Right lobe of liver (tissue), 6 donors: Measurements from ENCODE around the gene ICA1. TPM values are rescaled to one million over a fixed set of nuclear protein-coding genes. Genes with fewer than 3 reads are reported as not detected.

ENCODE experiments used
- ATAC-seq, 4 donors: fragments of 200-7000 bp; cut with Tn5 transposase; one replicate each; pipeline ENCODE4 v1.9.1; 2020; ENCODE audit warnings: mild to moderate bottlenecking in 4 of 4, moderate library complexity in 4 of 4
- DNase-seq, 3 donors: peaks; one replicate each; pipeline ENCODE4 v3.0.0-alpha.2; 2020
- H3K27ac ChIP-seq, 3 donors: fragments of 200-600 bp; one replicate each; pipeline ENCODE4 v1.8.0; 2022
- H3K27me3 ChIP-seq, 2 donors: fragments of 200-600 bp; one replicate each; pipeline ENCODE4 v1.8.0; 2022
- H3K36me3 ChIP-seq, 4 donors: fragments of 200-600 bp; sonication (generic) in 1 of 4; one replicate each; pipeline versions ENCODE4 v1.5.1 to v1.8.0; 2017 to 2022; ENCODE audit warnings: control low read depth in 1 of 4
- H3K4me1 ChIP-seq, 4 donors: fragments of 200-600 bp; sonication (generic) in 1 of 4; one replicate each; pipeline versions ENCODE4 v1.5.1 to v1.8.0; 2017 to 2022; ENCODE audit warnings: control low read depth in 1 of 4
- H3K4me3 ChIP-seq, 3 donors: fragments of 200-600 bp; one replicate each; pipeline ENCODE4 v1.8.0; 2022
- H3K9me3 ChIP-seq, 4 donors: fragments of 200-600 bp; sonication (generic) in 1 of 4; one replicate each; pipeline versions ENCODE4 v1.5.1 to v1.8.0; 2017 to 2022; ENCODE audit warnings: control low read depth in 1 of 4
- CTCF ChIP-seq, 4 donors: fragments of 200-600 bp in 3 of 4; fragments of 450-650 bp in 1 of 4; IDR thresholded peaks; one replicate each; pipeline versions ENCODE4 v1.5.1 to v1.8.0; 2016 to 2022; ENCODE audit warnings: antibody characterized with exemption in 4 of 4, mild to moderate bottlenecking in 2 of 4
- POLR2A ChIP-seq: fragments of 450-650 bp; IDR thresholded peaks from one replicate; pipeline ENCODE4 v1.6.1; 2017; ENCODE audit warnings: antibody characterized with exemption, mild to moderate bottlenecking
- WGBS: methylation state at CpG from one replicate; pipeline ENCODE4 v1.1.6; 2018; ENCODE audit warnings: low coverage, low lambda C conversion rate; ENCODE audit not compliant: insufficient coverage; ENCODE audit errors: missing lambda C conversion rate; 5-methylcytosine and 5-hydroxymethylcytosine counted together
- intact Hi-C, 2 donors: fragments of 100-400 bp; cut with DNase I; formaldehyde crosslinking; loops; one replicate each; pipeline versions ENCODE4 v1.11.2 to v1.14.1; 2022
- total RNA-seq, 6 experiments: library from RNA; depleted of rRNA in 2 of 6; stranded (reverse); fragments of >200 nt in 2 of 6; fragmentation: NEBNext Ultra II Directional in 3 of 6; extraction: Animal tissue kit (Norgen Biotek cat#: 25700) in 3 of 6; gene quantifications; one replicate each; pipeline versions ENCODE4 v1.1.0 to v1.2.4, GENCODE V29; 2016 to 2023
- donor health status: DM: no; HTN: yes; CAD: no.
- donor health status: DM: no; HTN: no; CAD: no.
- donor health status: DM: no; HTN: no; CAD: no.
- donor health status: DM: no; HTN: yes; CAD: no.
- donor health status: DM: no; HTN: yes; CAD: no.

Gene ICA1
- total RNA-seq, 6 experiments from 2014 or later = 0.95 to 15.0 (median 7.3) TPM

DNA sequence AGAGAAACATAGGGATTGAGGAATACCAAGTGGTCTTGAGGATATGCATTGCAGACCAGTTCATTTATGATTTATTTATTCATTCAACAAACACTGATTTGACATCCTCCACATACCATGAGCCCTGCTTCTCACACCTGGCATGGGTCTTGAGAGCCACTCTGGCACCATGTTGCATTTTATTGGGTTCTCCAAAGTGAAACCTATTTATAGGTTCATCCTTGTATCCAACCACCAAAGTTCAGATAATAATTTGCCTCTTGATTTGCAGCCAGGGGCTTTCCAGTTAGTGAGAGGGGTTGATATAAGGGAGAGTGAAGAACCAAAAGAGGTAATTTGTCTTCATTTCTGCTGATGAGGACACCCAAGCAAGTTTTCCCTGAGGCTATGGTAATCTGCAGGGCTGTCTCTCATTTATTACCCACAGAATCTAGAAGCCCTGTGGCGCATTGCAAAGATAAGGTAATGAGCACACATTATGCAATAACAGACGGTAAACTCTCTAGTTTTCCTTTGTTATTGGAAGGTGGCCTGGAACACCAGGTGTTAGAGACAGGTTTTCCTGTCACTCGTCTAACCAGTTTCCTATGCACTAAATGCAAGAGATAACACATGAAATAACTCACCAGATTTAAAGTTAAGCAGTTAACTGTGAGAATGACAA, 28.8 kb upstream of the ICA1 start:
- Histone ChIP-seq H3K36me3 (no peaks in the 10 kb centered on the region), H3K27ac (no peak overlapping the region), H3K9me3 (no peaks in the 10 kb centered on the region), H3K4me1 (peaks cover 0 to 7% (median 0%) of the 10 kb centered on the region in 4 donors), H3K4me3 (no peak overlapping the region), H3K27me3 (no peaks in the 10 kb centered on the region)
- intact Hi-C loops = no loop called here
- TF ChIP-seq CTCF (IDR thresholded peaks at IDR 0.05) (no peak), POLR2A (no peak)
- 23% methylated on average over 3 of the region's 3 CpGs for WGBS
- DNase-seq (no peak), ATAC-seq (peak; percentile 38 to 96 (median 77))

DNA sequence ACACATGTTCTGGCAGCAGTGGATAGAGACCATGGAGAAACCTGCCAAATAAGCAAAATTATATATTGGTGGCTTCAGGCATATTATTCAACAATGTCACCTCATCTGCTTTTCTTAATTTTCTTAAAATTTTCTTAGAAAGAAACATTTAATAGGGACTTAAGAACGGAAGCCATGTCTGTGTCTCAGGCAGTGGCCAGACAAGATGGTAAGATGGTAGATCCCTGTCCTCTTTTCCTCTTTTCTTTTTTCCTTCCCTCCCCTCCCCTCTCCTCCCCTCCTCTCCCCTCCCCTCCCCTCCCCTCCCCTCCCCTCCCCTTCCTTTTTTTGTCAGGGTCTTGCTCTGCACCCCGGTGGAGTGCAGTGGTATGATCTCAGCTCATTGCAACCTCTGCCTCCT, 24.2 kb upstream of the ICA1 start:
- Histone ChIP-seq H3K27me3 (no peaks in the 10 kb centered on the region), H3K4me3 (no peak overlapping the region), H3K4me1 (peaks cover 0 to 6% (median 0%) of the 10 kb centered on the region in 4 donors), H3K9me3 (no peaks in the 10 kb centered on the region), H3K27ac (no peak overlapping the region), H3K36me3 (no peaks in the 10 kb centered on the region)
- TF ChIP-seq POLR2A (no peak), CTCF (IDR thresholded peaks at IDR 0.05) (no peak)
- intact Hi-C loops = no loop called here
- WGBS = 94% methylated on average over 2 of the region's 2 CpGs
- ATAC-seq (no peak), DNase-seq (no peak)

GRCh38 chr7:8285155-8285554, 23.2 kb upstream of the ICA1 start:
- ATAC-seq (no peak), DNase-seq (no peak)
- intact Hi-C loops = no loop called here
- H3K27ac ChIP-seq = no peak overlapping the region
- H3K4me3 ChIP-seq = no peak overlapping the region
- H3K36me3 ChIP-seq = no peaks in the 10 kb centered on the region
- H3K9me3 ChIP-seq = no peaks in the 10 kb centered on the region
- TF ChIP-seq CTCF (IDR thresholded peaks at IDR 0.05) (no peak), POLR2A (no peak)
- no peaks in the 10 kb centered on the region for H3K27me3 ChIP-seq
- no peaks in the 10 kb centered on the region for H3K4me1 ChIP-seq

DNA sequence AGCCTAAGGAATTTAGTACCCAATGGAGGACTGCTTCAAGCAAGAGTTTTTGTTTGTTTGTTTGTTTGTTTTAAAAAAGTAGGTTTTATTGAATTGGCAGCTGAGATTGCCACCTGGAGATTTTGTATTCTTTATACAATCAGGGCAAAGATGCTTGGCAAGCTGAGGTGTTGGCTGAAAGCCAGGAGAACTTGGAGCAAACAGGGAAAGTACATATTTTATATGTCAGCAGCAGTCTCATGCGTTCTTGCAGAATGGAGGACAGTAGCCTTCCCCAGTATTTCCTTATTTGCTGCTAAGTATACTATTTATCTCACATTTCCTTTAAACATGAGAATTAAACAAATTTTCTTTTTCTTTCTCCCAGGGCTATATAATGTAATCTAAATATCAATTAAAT, 22.6 kb upstream of the ICA1 start:
- DNase-seq (no peak), ATAC-seq (no peak)
- 33% methylated on average over 1 of the region's 1 CpG for WGBS
- intact Hi-C loops = no loop called here
- TF ChIP-seq CTCF (IDR thresholded peaks at IDR 0.05) (no peak), POLR2A (no peak)
- no peaks in the 10 kb centered on the region for H3K4me1 ChIP-seq
- H3K27me3 ChIP-seq = no peaks in the 10 kb centered on the region
- H3K4me3 ChIP-seq = no peak overlapping the region
- H3K36me3 ChIP-seq = no peaks in the 10 kb centered on the region
- no peak overlapping the region for H3K27ac ChIP-seq
- no peaks in the 10 kb centered on the region for H3K9me3 ChIP-seq

DNA sequence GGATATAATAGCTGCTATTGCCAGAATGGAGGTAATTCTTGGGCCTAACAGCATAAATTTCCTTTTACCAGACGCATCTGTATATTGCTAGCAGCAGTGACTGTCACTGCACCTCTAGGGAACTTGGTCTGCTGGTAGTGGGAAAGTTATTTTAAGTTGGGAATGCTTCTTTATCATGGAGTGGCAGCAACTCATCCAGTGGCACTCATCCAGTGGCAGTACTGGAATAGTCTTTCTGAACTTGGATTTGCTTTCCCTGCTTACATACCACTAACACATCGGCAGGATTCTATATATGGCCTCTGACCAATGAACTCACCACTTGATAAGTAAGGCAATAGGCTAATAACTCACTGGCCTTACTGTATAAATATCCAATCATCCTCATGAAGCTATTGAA, 22.0 kb upstream of the ICA1 start:
- WGBS = 68% methylated on average over 2 of the region's 2 CpGs
- intact Hi-C loops = no loop called here
- H3K4me1 ChIP-seq = no peaks in the 10 kb centered on the region
- no peak for DNase-seq
- H3K27me3 ChIP-seq = no peaks in the 10 kb centered on the region
- no peaks in the 10 kb centered on the region for H3K9me3 ChIP-seq
- H3K27ac ChIP-seq = no peak overlapping the region
- no peaks in the 10 kb centered on the region for H3K36me3 ChIP-seq
- TF ChIP-seq POLR2A (no peak), CTCF (IDR thresholded peaks at IDR 0.05) (no peak)
- H3K4me3 ChIP-seq = no peak overlapping the region
- ATAC-seq = no peak
